ENCODE data around the gene NKX6-1.

The NKX6-1 gene

GRCh38 chr4:84477738-84478137, 21.4 kb downstream of the NKX6-1 start:
- no peak for DNase-seq (ENCODE audit: low read depth)

- no peak for DNase-seq (ENCODE audit: low read depth)
Measured at GRCh38 chr4:84474107-84474506, 25.0 kb downstream of the NKX6-1 start.

- DNase-seq (ENCODE audit: low read depth), result no peak
Measured at GRCh38 chr4:84472154-84472553, 26.9 kb downstream of the NKX6-1 start.

- DNase-seq (ENCODE audit: low read depth), result no peak
Measured at GRCh38 chr4:84470204-84470785, 28.8 kb downstream of the NKX6-1 start.

GRCh38 chr4:84467601-84468000, 31.5 kb downstream of the NKX6-1 start:
- DNase-seq (ENCODE audit: low read depth), result no peak

GRCh38 chr4:84459783-84460182, 39.3 kb downstream of the NKX6-1 start:
- no peak for DNase-seq (ENCODE audit: low read depth)

GRCh38 chr4:84456157-84456556, 42.9 kb downstream of the NKX6-1 start:
- no peak for DNase-seq (ENCODE audit: low read depth)

GRCh38 chr4:84455697-84456096, 43.4 kb downstream of the NKX6-1 start:
- DNase-seq (ENCODE audit: low read depth), result no peak

- no peak for DNase-seq (ENCODE audit: low read depth)
Measured at GRCh38 chr4:84451546-84451945, 47.5 kb downstream of the NKX6-1 start.

- no peak for DNase-seq (ENCODE audit: low read depth)
Measured at GRCh38 chr4:84443523-84443922, 55.6 kb downstream of the NKX6-1 start.

- no peak for DNase-seq (ENCODE audit: low read depth)
Measured at GRCh38 chr4:84442778-84443177, 56.3 kb downstream of the NKX6-1 start.
